ENCODE data around the gene SH3TC2.

SH3TC2 gene

GRCh38 chr5:149027636-149028035, 35.2 kb downstream of the SH3TC2 start:
- DNase-seq = no peak

GRCh38 chr5:149024943-149025342, 37.9 kb downstream of the SH3TC2 start:
- DNase-seq = no peak

- DNase-seq = no peak
Observed at GRCh38 chr5:149024477-149024876, 38.4 kb downstream of the SH3TC2 start.

GRCh38 chr5:149022200-149022599, 40.7 kb downstream of the SH3TC2 start:
- DNase-seq = no peak

DNA sequence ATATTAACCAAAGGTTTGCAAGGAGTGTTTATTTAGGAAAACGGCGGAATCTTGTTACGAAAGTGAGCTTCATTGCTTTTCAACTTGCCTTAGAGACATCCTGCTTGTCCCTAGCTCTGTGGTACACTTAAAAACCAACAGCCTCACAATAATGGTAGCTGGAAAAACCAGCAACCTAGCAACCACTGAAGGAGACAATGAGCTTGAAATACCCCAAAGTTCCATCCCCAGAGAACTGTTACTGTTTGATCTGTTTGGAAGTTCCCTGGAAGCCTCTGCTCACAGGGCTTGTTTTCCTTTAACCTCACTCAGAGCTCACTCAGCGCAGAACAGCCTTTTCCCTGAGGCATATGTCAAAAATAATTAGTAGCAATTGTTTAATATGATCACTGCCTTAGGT, 43.2 kb downstream of the SH3TC2 start:
- DNase-seq = no peak

DNA sequence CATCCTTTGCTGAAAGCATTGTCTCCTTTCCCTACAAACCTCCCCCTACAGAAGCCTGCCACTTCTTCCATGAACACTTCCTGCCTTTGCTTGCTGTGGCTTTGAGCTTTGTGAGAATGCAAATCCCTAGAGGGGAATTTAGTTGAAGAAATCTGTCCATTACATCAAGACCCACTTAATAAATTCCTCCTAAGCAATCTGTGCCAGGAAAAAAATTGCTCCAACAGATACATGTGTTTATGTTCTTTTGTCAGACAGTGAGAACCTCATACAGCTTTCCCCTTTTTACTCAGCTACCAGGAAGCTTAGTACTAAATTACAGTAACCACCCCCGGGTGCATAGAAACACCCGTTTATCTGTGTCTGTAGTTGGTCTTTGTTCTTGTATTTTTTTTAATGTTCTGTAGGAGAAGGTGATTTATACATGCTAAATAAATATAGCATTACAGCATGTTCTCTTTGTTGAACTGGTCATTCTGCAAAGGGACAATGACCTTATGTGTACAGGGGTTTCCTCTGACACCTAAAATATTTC, 43.9 kb downstream of the SH3TC2 start:
- no peak for DNase-seq

GRCh38 chr5:149017636-149018035, 45.2 kb downstream of the SH3TC2 start:
- no peak for DNase-seq

GRCh38 chr5:149015561-149015960, 47.3 kb downstream of the SH3TC2 start:
- no peak for DNase-seq

DNA sequence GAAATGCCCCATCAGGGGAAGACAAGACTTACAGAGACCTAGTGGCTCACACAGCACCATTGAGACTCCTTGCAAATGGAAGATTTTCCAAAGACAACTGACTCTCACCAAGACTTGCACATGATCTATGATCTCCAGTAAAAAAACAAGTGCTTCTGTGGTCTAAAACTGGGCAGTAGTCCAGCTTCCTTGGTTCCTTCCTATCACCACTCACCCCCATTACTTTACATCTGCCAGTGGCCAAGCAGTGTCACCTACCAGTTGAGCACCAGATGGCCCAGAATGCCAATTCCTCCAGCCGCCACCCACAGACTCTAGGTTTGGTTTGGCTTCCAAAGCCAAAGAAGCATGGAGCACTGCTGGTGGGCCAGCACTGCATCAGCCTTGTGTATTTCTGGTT, 47.7 kb downstream of the SH3TC2 start:
- no peak for DNase-seq

- no peak for DNase-seq
Observed at GRCh38 chr5:149014571-149015031, 48.3 kb downstream of the SH3TC2 start.

GRCh38 chr5:149013796-149014195, 49.1 kb downstream of the SH3TC2 start:
- DNase-seq = no peak

GRCh38 chr5:149012350-149012749, 50.5 kb downstream of the SH3TC2 start:
- DNase-seq = no peak

- DNase-seq = no peak
Observed at GRCh38 chr5:149011728-149012127, 51.1 kb downstream of the SH3TC2 start.

GRCh38 chr5:149011084-149011483, 51.8 kb downstream of the SH3TC2 start:
- DNase-seq = no peak

GRCh38 chr5:149007174-149007573, 55.7 kb downstream of the SH3TC2 start:
- no peak for DNase-seq

- no peak for DNase-seq
Observed at GRCh38 chr5:149006426-149006825, 56.4 kb downstream of the SH3TC2 start.

GRCh38 chr5:149005077-149005892, 57.6 kb downstream of the SH3TC2 start:
- DNase-seq = no peak

GRCh38 chr5:149004559-149004958, 58.3 kb downstream of the SH3TC2 start:
- no peak for DNase-seq

DNA sequence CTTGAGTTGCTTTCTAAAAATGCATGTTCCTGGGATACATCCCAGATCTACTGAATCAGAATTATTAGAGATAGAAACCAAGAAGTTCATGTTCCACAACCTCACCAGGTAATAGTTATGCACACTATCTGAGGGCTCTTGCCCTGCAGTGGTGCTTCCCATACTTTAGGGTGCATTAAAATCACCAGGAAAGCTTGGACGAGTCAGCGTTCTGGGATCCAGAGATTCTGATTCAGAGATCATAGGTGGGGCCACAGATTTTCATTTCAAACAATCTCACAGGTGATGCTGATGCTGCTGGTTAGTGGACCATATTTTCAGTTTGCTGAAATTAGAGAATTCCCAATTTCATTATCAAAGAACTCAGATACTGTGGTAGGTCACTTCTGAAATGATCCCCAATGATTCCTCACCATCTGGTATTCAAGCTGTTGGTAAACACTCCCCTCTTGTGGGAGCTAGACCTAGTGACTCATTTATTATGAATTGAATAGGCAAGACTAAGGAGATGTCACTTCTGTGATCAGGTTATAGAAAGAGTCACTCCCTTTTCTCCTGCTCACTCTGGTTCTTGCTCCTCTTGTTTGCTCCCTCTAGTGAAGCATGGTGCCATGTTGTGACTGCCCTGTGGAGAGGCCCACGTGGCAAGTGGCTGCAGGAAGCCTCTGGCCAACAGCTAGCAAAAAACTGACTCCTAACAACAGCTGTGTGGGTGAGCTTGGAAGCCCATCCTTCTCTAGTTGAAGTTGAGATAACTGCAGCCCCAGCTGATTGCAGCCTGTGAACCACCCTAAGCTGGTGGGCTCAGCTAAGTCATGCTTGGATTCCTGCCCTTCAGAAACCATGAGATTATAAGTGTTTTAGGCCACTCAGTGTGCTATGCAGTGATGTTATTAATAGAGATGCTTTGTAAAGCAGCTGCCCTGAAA, 59.8 kb downstream of the SH3TC2 start:
- DNase-seq = no peak

DNA sequence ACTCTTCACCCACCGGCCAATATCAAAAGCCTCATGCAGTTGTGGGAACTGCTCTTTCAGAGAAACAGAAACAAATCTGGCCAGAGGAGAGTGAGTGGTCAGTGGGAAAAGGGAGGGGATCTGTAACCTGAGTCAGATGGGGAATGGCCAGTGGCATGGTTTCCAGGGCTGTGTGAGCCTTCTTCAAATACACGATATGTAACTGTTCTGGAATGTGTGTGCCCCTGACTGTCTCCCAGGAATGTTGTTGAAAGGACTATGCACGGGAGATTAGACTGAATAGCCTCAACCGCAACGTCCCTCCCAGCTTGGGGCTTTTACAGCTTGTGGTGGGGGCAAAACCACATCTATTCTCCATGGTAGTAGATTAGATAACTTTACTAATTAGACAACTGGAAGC, 60.8 kb downstream of the SH3TC2 start:
- DNase-seq = no peak

DNA sequence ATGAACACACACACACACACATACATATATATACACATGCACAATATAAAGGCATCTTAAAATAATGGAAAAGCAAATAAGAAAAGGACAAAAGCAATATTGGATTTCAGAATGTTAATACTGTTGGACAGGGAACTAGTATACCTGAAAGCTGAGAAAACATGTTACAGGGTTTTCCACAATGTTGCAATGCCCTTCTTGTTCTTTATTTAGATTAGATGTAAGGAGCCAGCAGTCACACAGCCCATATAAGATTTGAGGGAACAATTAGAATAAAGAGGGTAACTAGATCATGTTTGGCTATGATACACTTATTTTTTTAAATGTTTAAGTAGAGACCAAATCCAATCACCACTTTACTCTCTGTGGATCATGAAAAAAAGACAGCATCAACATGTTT, 61.7 kb downstream of the SH3TC2 start:
- no peak for DNase-seq

DNA sequence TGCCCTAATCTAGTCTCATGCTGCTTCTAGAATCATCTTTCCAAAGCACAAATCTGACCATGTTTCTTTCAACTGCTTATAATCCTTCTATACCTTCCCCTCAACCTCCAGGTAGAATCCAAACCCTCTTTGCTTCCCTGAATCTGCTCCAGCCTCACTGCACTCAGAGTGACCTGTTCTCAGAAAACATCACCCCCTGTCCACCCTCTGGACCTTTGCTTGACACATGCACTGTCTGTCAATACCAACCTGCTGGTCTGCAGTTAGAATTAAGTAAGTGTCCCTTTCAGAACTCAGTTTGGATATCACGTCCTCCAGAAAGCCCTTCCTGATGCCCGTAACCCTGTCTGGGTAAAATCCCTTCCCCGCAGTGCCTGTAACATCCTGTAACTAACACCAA, 63.1 kb downstream of the SH3TC2 start:
- DNase-seq = no peak

DNA sequence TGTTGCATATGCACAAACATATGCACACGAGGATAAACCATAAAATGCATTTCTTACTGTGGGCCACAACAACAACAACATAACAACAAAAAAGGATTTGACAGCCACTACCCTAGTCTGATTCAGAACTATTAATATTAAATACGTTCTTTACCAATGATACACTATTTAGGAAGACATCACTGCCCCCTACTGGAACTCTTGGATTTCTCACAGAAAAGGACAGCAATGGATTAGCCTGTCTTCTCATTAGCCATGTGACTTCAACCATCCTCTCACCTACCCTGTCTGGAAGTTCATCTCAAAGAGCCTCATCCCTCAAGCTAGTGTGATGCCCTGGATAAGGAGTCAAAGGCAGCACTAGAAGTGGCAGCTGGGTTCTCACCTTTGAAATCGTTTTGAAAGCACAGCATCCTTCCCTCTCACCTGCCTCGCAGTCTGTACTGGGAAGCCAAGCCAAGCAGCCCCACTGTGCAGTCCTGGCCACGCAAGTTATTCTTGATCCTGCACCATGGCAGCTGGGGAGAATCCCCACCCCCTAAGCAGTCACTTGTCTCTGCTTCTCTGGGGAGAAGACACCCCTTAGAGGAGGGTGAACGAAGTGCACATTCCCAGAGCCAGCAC, 64.6 kb downstream of the SH3TC2 start:
- DNase-seq = peak; percentile 38
